ENCODE data around the gene CPEB3. TPM values are rescaled to one million over a fixed set of nuclear protein-coding genes. Genes with fewer than 3 reads are reported as not detected.
A peak's percentile ranks its signal among the peaks of the same experiment; 100 is the strongest.
"Not testable (repeated sequence)": the region's sequence is repeated elsewhere in the genome, so short reads cannot be mapped to it uniquely, and the experiment has no call there.

CPEB3 gene
- 10 to 100 TPM in 1 of 3 donors, 1 to 10 TPM in 2; 7.4 to 11.0 (median 8.2) TPM for total RNA-seq
- long read RNA-seq, donor 1, partial matches to known transcripts: 4 of 8 reads
- long read RNA-seq, donor 1, other reads (novel, unspliced or antisense): 4 of 8 reads
- long read RNA-seq, donor 2, partial matches to known transcripts: 1 of 2 reads
- long read RNA-seq, donor 2, other reads (novel, unspliced or antisense): 1 of 2 reads

GRCh38 chr10:92290837-92291615 lies at the start of gene CPEB3, which contains the start of gene MARCHF5:
Gene CPEB3, minus strand, starts transcription at chr10:92291078. Its CDS starts 50,728 bp downstream, at chr10:92240350.
Gene MARCHF5, plus strand, starts transcription at chr10:92291167. Its CDS starts 328 bp downstream, at chr10:92291495.
- TF ChIP-seq CTCF (IDR thresholded peaks at IDR 0.05): peak; percentile 58
- intact Hi-C loops (cut with DNase I, micrococcal nuclease): loop anchor here in 1 of 2 donors (5.0 kb wide), 1 partner anchor 49 kb away; no protein-coding TSS in a partner anchor
- H3K4me1 ChIP-seq (ENCODE audit: low read depth): no peaks in the 10 kb centered on the region
- ATAC-seq (peak; percentile 98), DNase-seq (peak; percentile 96 to 98 (median 97))
- peaks cover 4% of the 10 kb centered on the region for H3K36me3 ChIP-seq (ENCODE audit: low read depth)
- H3K9me3 ChIP-seq: no peaks in the 10 kb centered on the region
- peak within 1 kb of the TSS; percentile 90 for H3K4me3 ChIP-seq

- peaks cover 13% of the 10 kb centered on the region for H3K4me1 ChIP-seq (ENCODE audit: low read depth)
- intact Hi-C loops (cut with DNase I, micrococcal nuclease); DNase-seq; H3K36me3 ChIP-seq (ENCODE audit: low read depth); H3K9me3 ChIP-seq; ATAC-seq; H3K4me3 ChIP-seq: not testable (repeated sequence)
Measured at GRCh38 chr10:92329927-92330326, 39.0 kb upstream of the CPEB3 start.

GRCh38 chr10:92328993-92329392 lies 38.1 kb upstream of the CPEB3 start:
- no peaks in the 10 kb centered on the region for H3K9me3 ChIP-seq
- peaks cover 13% of the 10 kb centered on the region for H3K4me1 ChIP-seq (ENCODE audit: low read depth)
- H3K4me3 ChIP-seq: no peak overlapping the region
- no peak for DNase-seq
- ATAC-seq: peak; percentile 25
- intact Hi-C loops (cut with DNase I, micrococcal nuclease): no loop called here
- no peak for TF ChIP-seq CTCF (IDR thresholded peaks at IDR 0.05)
- no peaks in the 10 kb centered on the region for H3K36me3 ChIP-seq (ENCODE audit: low read depth)

GRCh38 chr10:92327445-92328433 lies 36.9 kb upstream of the CPEB3 start:
- H3K4me3 ChIP-seq: no peak overlapping the region
- ATAC-seq (peak; percentile 94), DNase-seq (peak in 1 of 3 donors; percentile 42)
- intact Hi-C loops (cut with DNase I, micrococcal nuclease): no loop called here
- no peaks in the 10 kb centered on the region for H3K36me3 ChIP-seq (ENCODE audit: low read depth)
- H3K9me3 ChIP-seq: no peaks in the 10 kb centered on the region
- no peak for TF ChIP-seq CTCF (IDR thresholded peaks at IDR 0.05)
- H3K4me1 ChIP-seq (ENCODE audit: low read depth): peaks cover 13% of the 10 kb centered on the region

- ATAC-seq: no peak
- Histone ChIP-seq H3K36me3 (ENCODE audit: low read depth) (no peaks in the 10 kb centered on the region), H3K4me3 (no peak overlapping the region), H3K9me3 (no peaks in the 10 kb centered on the region), H3K4me1 (ENCODE audit: low read depth) (no peaks in the 10 kb centered on the region)
- intact Hi-C loops (cut with DNase I, micrococcal nuclease): no loop called here
- no peak for DNase-seq
- TF ChIP-seq CTCF (IDR thresholded peaks at IDR 0.05): no peak
Measured at GRCh38 chr10:92323079-92323478, 32.2 kb upstream of the CPEB3 start.

Measured in mucosa of descending colon (tissue), 3 donors.